GM15510 (cell line): ENCODE results near the gene RAPGEF4.

Source experiments
- POLR2A ChIP-seq: IDR thresholded peaks from 3 replicates; pipeline ENCODE4 v1.6.1; 2011; ENCODE audit warnings: borderline replicate concordance; ENCODE audit not compliant: insufficient read length; ENCODE audit errors: extremely low read depth

The RAPGEF4 gene

DNA sequence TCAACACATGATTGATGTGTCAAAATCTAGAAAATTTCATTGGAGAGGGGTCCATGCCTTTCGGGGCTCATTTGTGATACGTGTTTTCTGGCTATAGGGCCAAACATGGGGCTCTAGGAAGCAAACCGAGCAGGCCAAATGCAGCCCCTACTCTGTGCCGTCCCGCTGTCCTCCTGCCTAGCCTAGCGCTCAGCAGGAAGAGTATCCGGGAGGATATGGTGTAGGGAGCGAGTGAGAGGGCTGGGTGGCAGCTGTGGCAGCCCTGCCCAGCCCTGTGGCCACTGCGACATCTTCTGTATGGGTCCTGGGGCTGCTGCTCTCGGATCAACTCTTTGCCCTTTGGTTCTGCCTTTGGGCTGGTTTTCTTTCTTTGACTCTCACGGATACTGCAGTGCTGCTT lies 219.9 kb downstream of the RAPGEF4 start:
- TF ChIP-seq POLR2A = no peak

DNA sequence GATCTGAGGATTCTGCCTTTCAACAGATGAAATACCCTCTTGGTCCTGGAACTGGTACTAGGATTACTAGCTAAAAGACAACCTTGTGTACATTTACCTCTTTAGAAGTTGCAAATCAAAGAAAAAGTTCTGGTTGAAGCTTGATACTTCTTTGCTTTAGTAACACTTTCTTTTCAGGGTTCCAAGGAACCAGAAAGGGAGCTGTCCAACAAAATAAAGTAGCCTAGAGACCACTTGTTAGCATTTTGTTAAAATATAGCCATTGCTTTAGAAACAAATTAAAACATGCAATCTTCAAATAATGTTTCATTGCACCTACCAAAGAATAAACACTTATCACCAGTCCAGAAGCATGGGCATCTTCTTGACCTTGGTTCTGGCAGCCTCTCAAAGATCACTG lies 222.1 kb downstream of the RAPGEF4 start:
- TF ChIP-seq POLR2A = no peak

DNA sequence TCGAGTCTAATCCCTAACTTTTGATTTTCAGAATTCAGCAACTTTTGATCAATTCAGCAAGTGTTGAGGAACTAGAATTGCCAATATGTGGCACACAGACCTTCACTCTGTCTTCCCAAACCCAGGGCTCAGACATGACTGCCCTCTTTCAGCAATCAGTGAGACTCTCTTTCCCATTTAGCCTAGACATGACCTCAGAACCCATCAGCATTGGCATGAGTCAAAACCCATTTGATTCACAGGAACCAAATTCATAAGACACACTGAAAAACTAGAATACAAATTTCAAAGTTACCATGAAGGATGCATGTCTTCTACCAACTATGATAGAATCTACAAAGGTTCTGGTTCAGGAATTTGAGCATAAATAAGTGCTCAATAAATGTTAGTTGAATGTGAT lies 226.4 kb downstream of the RAPGEF4 start:
- TF ChIP-seq POLR2A = no peak

GRCh38 chr2:172962824-172963223 lies 227.2 kb downstream of the RAPGEF4 start:
- no peak for TF ChIP-seq POLR2A

- no peak for TF ChIP-seq POLR2A
Measured at GRCh38 chr2:172964511-172965139, 229.0 kb downstream of the RAPGEF4 start.

GRCh38 chr2:172965433-172966212 lies 230.0 kb downstream of the RAPGEF4 start:
- TF ChIP-seq POLR2A = no peak

DNA sequence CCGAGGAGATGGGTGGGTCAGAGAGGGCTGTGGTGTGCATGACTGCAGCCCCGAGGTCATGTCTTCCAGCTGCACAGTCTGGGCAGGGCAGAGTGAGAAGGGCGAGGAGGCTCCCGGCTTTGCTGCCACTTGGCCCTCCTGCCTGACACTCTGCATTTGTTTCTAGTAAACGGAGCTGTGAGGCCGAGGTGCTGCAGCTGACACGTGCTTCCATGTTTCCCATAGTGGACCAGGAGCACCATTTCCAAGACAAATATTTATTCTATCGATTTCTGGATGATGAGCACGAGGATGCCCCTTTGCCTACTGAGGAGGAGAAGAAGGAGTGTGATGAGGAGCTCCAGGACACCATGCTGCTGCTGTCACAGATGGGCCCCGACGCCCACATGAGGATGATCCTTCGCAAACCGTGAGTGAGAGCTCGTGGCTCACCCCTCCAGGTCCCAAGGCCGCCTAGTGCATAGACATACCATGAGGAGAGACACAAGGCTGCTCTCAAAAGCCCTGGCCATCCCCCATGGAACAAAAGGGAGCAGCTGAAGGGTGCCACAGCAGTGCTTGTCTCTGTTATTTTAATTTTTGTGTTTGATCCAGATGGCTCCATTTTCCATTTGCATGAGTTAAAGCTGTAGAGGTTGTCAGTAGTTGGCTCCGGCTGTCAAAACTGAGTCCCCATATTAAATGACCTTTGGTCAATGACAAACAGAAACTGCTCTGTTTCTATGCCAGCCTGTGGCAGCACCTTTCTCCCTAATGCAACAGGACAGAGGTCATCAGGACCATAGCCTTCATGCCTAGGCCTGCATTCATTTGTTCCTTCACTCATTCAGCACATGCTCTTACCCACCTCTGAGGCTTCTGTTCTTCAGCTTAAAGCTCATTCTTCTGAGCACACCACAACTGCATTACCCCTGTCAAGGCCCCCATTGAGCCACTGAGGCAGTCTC lies 231.7 kb downstream of the RAPGEF4 start:
- no peak for TF ChIP-seq POLR2A

GRCh38 chr2:172968061-172968469 lies 232.4 kb downstream of the RAPGEF4 start:
- no peak for TF ChIP-seq POLR2A

- TF ChIP-seq POLR2A = no peak
Measured at GRCh38 chr2:172969166-172969565, 233.5 kb downstream of the RAPGEF4 start.

- no peak for TF ChIP-seq POLR2A
Measured at GRCh38 chr2:172969609-172970008, 234.0 kb downstream of the RAPGEF4 start.

DNA sequence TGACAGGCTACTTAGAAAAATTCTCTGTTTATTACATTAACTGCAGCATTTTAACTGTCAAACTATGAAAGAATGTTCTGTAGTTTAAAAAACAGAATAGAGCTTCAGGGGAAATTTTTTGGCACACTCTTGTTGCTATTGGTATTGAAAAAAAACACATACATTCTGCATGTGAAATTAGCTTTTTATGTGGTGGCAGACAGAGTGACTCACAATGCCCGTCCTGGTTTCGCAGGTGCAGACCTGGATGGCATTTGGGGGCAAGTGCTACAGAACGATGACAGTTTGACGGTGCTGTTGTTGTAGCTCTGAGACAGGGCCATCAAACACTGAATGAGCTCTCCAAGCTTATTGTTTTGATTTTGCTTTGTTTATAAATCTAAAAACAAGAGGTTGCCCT lies 235.0 kb downstream of the RAPGEF4 start:
- TF ChIP-seq POLR2A = no peak

DNA sequence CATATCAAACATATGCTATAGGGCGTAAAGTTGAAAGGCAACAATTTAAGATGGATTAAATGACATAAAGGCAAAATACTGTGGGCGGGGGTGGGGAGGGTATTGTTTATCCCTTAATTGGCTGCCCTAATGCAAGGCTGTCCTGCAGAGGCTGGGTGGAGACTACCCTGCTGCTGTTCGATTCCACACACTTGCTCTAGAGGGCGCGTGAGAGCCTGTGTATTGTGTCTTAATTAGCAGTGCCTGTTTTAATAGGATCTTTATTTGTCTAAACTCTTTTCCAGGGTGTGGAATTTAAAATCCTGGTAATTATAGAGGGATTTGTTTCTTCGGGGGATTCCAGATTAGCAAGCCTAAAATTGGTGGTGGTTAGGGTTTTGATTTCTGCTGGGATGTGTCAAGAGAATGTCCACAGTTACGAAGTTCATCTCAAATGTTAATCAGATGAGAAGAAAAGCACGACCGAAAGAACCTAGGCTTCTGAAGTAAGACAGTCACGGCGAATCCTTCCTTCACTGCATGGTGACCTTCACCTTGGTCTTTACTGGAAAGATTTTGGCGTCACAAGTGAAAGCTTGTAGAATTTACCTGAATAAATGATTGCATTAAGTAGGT lies 236.5 kb downstream of the RAPGEF4 start:
- no peak for TF ChIP-seq POLR2A

GRCh38 chr2:172974762-172975161 lies 239.1 kb downstream of the RAPGEF4 start:
- no peak for TF ChIP-seq POLR2A

- TF ChIP-seq POLR2A = no peak
Measured at GRCh38 chr2:172976116-172976515, 240.5 kb downstream of the RAPGEF4 start.

DNA sequence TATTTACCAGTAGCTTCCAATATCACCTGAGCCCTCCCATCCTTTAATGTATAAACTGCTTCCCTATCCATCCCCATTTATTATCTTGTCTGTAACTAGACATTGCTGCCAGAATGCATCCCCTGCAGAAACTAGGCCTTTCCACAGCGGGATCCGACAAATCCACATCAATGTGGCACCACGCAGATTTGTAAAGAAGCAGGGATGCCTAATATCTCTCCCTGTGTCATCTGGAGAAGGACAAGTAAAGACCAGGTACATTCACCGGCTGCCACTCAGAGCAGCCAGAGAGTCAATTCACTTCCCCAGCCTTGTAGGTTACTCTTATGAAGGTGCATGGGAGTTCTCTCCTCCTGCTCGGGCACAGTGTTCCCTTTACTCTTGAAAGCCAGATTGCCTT lies 241.2 kb downstream of the RAPGEF4 start:
- TF ChIP-seq POLR2A = no peak
